H9 (cell line): Measurements from ENCODE around the gene RDH13. TPM values are rescaled to one million over a fixed set of nuclear protein-coding genes. Genes with fewer than 3 reads are reported as not detected.
"Not testable (repeated sequence)": the region's sequence is repeated elsewhere in the genome, so short reads cannot be mapped to it uniquely, and the experiment has no call there.

Experiments used
- DNase-seq: peaks from one replicate; pipeline ENCODE4 v3.0.0-alpha.2; 2017
- H2AFZ ChIP-seq: one replicate; pipeline ENCODE4 v1.6.1; 2013; ENCODE audit warnings: mild to moderate bottlenecking, low read length, control low read depth, moderate library complexity
- H2AK5ac ChIP-seq: 2 replicates; pipeline ENCODE4 v1.6.1; 2013; ENCODE audit warnings: low read length, control low read depth, mixed read lengths; ENCODE audit not compliant: insufficient read length
- H2BK120ac ChIP-seq: one replicate; pipeline ENCODE4 v1.6.1; 2013; ENCODE audit warnings: low read depth, mild to moderate bottlenecking, low read length, control low read depth, inconsistent platforms; ENCODE audit not compliant: poor library complexity, severe bottlenecking
- H2BK12ac ChIP-seq: 2 replicates; pipeline ENCODE4 v1.6.1; 2013; ENCODE audit warnings: low read length, control low read depth, mixed read lengths, low read depth; ENCODE audit not compliant: insufficient read length
- H2BK15ac ChIP-seq: 2 replicates; pipeline ENCODE4 v1.6.1; 2013; ENCODE audit warnings: low read depth, low read length, control low read depth
- H2BK20ac ChIP-seq: one replicate; pipeline ENCODE4 v1.6.1; 2013; ENCODE audit warnings: low read depth, mild to moderate bottlenecking, low read length, control low read depth, inconsistent platforms; ENCODE audit not compliant: poor library complexity, severe bottlenecking
- H2BK5ac ChIP-seq: 2 replicates; pipeline ENCODE4 v1.6.1; 2013; ENCODE audit warnings: low read length, control low read depth, mixed read lengths; ENCODE audit not compliant: insufficient read length
- H3K14ac ChIP-seq: 2 replicates; pipeline ENCODE4 v1.6.1; 2013; ENCODE audit warnings: low read length, control low read depth; ENCODE audit not compliant: insufficient read depth
- H3K18ac ChIP-seq: 2 replicates; pipeline ENCODE4 v1.6.1; 2013; ENCODE audit warnings: low read depth, mild to moderate bottlenecking, mixed read lengths, low read length, control low read depth; ENCODE audit not compliant: insufficient read length
- H3K23ac ChIP-seq: 2 replicates; pipeline ENCODE4 v1.6.1; 2013; ENCODE audit warnings: low read length, control low read depth, mixed read lengths, low read depth; ENCODE audit not compliant: insufficient read length
- H3K23me2 ChIP-seq: 2 replicates; pipeline ENCODE4 v1.6.1; 2013; ENCODE audit warnings: low read depth, mild to moderate bottlenecking, mixed read lengths, low read length, control low read depth; ENCODE audit not compliant: insufficient read length, poor library complexity, severe bottlenecking
- H3K27ac ChIP-seq: 2 replicates; pipeline ENCODE4 v1.5.1; 2013; ENCODE audit warnings: low read length, control low read depth, mixed read lengths, low read depth; ENCODE audit not compliant: insufficient read length
- H3K27me3 ChIP-seq: 2 replicates; pipeline ENCODE4 v1.6.1; 2013; ENCODE audit warnings: low read length, control low read depth, inconsistent platforms; ENCODE audit not compliant: insufficient read depth
- H3K4ac ChIP-seq: 2 replicates; pipeline ENCODE4 v1.6.1; 2013; ENCODE audit warnings: low read depth, mild to moderate bottlenecking, control low read depth, inconsistent platforms, low read length, moderate library complexity
- H3K4me1 ChIP-seq: 2 replicates; pipeline ENCODE4 v1.6.1; 2013; ENCODE audit warnings: low read length, control low read depth, inconsistent platforms; ENCODE audit not compliant: insufficient read depth
- H3K4me2 ChIP-seq: 2 replicates; pipeline ENCODE4 v1.6.1; 2013; ENCODE audit warnings: low read length, control low read depth, mixed read lengths; ENCODE audit not compliant: insufficient read length, insufficient read depth
- H3K56ac ChIP-seq: 2 replicates; pipeline ENCODE4 v1.6.1; 2013; ENCODE audit warnings: low read depth, mild to moderate bottlenecking, mixed read lengths, low read length, control low read depth; ENCODE audit not compliant: insufficient read length
- H3K79me1 ChIP-seq: 2 replicates; pipeline ENCODE4 v1.6.1; 2013; ENCODE audit warnings: low read depth, mild to moderate bottlenecking, moderate library complexity, low read length, control low read depth, inconsistent platforms; ENCODE audit not compliant: insufficient read depth, poor library complexity, severe bottlenecking
- H3K79me2 ChIP-seq: 2 replicates; pipeline ENCODE4 v1.6.1; 2013; ENCODE audit warnings: low read length, control low read depth, inconsistent platforms; ENCODE audit not compliant: insufficient read depth
- H3K9ac ChIP-seq: 2 replicates; pipeline ENCODE4 v1.6.1; 2013; ENCODE audit warnings: low read length, control low read depth, mixed read lengths; ENCODE audit not compliant: insufficient read length; ENCODE audit errors: extremely low read depth
- H3K9me3 ChIP-seq: one replicate; pipeline ENCODE4 v1.6.1; 2013; ENCODE audit warnings: low read depth, low read length, inconsistent platforms; ENCODE audit not compliant: control insufficient read depth
- H3T11ph ChIP-seq: one replicate; pipeline ENCODE4 v1.6.1; 2013; ENCODE audit warnings: mild to moderate bottlenecking, low read length, control low read depth, inconsistent platforms
- H4K20me1 ChIP-seq: one replicate; pipeline ENCODE4 v1.6.1; 2013; ENCODE audit not compliant: control insufficient read depth, insufficient read length, insufficient read depth
- H4K5ac ChIP-seq: 2 replicates; pipeline ENCODE4 v1.6.1; 2013; ENCODE audit warnings: low read depth, mild to moderate bottlenecking, mixed read lengths, low read length, control low read depth; ENCODE audit not compliant: insufficient read length
- H4K8ac ChIP-seq: replicated peaks from 2 replicates; pipeline ENCODE4 v1.6.1; 2013; ENCODE audit warnings: low read length, control low read depth, mixed read lengths, low read depth; ENCODE audit not compliant: insufficient read length
- H4K91ac ChIP-seq: 2 replicates; pipeline ENCODE4 v1.6.1; 2013; ENCODE audit warnings: low read depth, mild to moderate bottlenecking, moderate library complexity, mixed read lengths, low read length, control low read depth; ENCODE audit not compliant: insufficient read length
- H3K27ac Mint-ChIP-seq, 3 experiments: 2 replicates in 2 of 3; 3 replicates in 1 of 3; pipeline ENCODE4 v1.8.0; 2020 to 2021; ENCODE audit warnings: mixed read lengths in 3 of 3, mild to moderate bottlenecking in 1 of 3, moderate library complexity in 1 of 3
- H3K27me3 Mint-ChIP-seq: 2 replicates; pipeline ENCODE4 v1.8.0; 2021; ENCODE audit warnings: low read depth, mild to moderate bottlenecking, moderate library complexity, mixed read lengths
- H3K36me3 Mint-ChIP-seq, 3 experiments: 2 replicates in 2 of 3; 3 replicates in 1 of 3; pipeline ENCODE4 v1.8.0; 2020 to 2021; ENCODE audit warnings: low read depth in 3 of 3, mixed read lengths in 3 of 3; ENCODE audit not compliant: insufficient read depth in 1 of 3
- H3K4me1 Mint-ChIP-seq, 2 experiments: 2 replicates each; pipeline ENCODE4 v1.8.0; 2020; ENCODE audit warnings: mixed read lengths in 2 of 2
- H3K4me3 Mint-ChIP-seq, 2 experiments: 2 replicates in 1 of 2; 3 replicates in 1 of 2; pipeline ENCODE4 v1.8.0; 2020 to 2021; ENCODE audit warnings: mild to moderate bottlenecking in 2 of 2, mixed read lengths in 2 of 2, moderate library complexity in 1 of 2
- H3K9me3 Mint-ChIP-seq, 2 experiments: 2 replicates in 1 of 2; 3 replicates in 1 of 2; pipeline ENCODE4 v1.8.0; 2020; ENCODE audit warnings: mild to moderate bottlenecking in 2 of 2, mixed read lengths in 2 of 2, moderate library complexity in 1 of 2
- WGBS: extraction: QIAGEN DNeasy Blood & Tissue Kit; methylation state at CpG from one replicate; pipeline ENCODE4 v1.1.7; 2013; ENCODE audit warnings: missing lambda C conversion rate, low lambda C conversion rate, mixed read lengths; ENCODE audit not compliant: insufficient read length; ENCODE audit errors: extremely low coverage; 5-methylcytosine and 5-hydroxymethylcytosine counted together
- total RNA-seq: library from RNA; stranded (reverse); gene quantifications from 2 replicates; pipeline ENCODE4 v1.2.1, GENCODE V29; 2021
- TF ChIP-seq, protein P1 (sequence below): fragments of 200-600 bp; sonication (generic); conservative IDR thresholded peaks from 3 replicates; pipeline ENCODE4 v1.8.0; 2021; ENCODE audit warnings: antibody characterized with exemption, mild to moderate bottlenecking

Gene RDH13
- total RNA-seq, 1 experiment from 2014 or later: 21.5 TPM

DNA sequence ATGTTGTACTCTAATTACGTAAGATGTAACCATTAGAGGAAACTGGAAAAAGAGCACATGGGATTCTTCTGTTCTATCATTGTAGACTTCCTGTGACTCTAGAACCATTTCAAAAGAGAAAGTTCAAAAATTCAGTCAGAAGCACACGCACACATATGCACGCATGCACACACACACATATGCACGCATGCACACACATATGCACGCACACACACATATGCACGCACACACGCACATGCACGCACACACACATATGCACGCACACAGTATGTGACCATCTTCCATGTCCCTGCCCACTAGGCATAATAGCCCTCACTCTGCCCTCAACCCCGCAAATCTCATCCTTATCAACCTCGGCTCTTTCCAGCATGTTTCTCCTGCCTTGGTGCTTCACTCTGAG, 38.8 kb downstream of the RDH13 start:
- peaks cover 5 to 36% (median 15%) of the 10 kb centered on the region in 3 experiments for H3K36me3 Mint-ChIP-seq
- H3K4me2 ChIP-seq: no peak overlapping the region
- H3K4ac ChIP-seq: no peak overlapping the region
- no peak for DNase-seq
- no peak overlapping the region for H3K23ac ChIP-seq
- no peak overlapping the region for H2BK15ac ChIP-seq
- H3K27ac Mint-ChIP-seq: no peak overlapping the region
- peaks cover 21% of the 10 kb centered on the region; the same call in 1 of the 2 replicates for H3K79me2 ChIP-seq
- no peaks in the 10 kb centered on the region for H3K9me3 ChIP-seq
- no peaks in the 10 kb centered on the region for H4K20me1 ChIP-seq
- no peak overlapping the region for H3K4me3 Mint-ChIP-seq
- WGBS: no CpG with 5 or more reads among the region's 11 CpGs
- H4K91ac ChIP-seq: no peak overlapping the region
- peaks cover 7 to 71% of the 10 kb centered on the region in 2 experiments for H3K9me3 Mint-ChIP-seq
- no peak overlapping the region for H2AFZ ChIP-seq
- H2BK20ac ChIP-seq: no peak overlapping the region
- no peak overlapping the region for H2BK5ac ChIP-seq
- H3K18ac ChIP-seq: no peak overlapping the region
- H3T11ph ChIP-seq: no peak overlapping the region
- no peak overlapping the region for H2AK5ac ChIP-seq
- H4K5ac ChIP-seq: no peak overlapping the region
- H2BK12ac ChIP-seq: no peak overlapping the region
- TF ChIP-seq, protein P1, sequence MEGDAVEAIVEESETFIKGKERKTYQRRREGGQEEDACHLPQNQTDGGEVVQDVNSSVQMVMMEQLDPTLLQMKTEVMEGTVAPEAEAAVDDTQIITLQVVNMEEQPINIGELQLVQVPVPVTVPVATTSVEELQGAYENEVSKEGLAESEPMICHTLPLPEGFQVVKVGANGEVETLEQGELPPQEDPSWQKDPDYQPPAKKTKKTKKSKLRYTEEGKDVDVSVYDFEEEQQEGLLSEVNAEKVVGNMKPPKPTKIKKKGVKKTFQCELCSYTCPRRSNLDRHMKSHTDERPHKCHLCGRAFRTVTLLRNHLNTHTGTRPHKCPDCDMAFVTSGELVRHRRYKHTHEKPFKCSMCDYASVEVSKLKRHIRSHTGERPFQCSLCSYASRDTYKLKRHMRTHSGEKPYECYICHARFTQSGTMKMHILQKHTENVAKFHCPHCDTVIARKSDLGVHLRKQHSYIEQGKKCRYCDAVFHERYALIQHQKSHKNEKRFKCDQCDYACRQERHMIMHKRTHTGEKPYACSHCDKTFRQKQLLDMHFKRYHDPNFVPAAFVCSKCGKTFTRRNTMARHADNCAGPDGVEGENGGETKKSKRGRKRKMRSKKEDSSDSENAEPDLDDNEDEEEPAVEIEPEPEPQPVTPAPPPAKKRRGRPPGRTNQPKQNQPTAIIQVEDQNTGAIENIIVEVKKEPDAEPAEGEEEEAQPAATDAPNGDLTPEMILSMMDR: no peak
- no peak overlapping the region for H3K27ac ChIP-seq
- peaks cover 7% of the 10 kb centered on the region for H3K79me1 ChIP-seq
- no peaks in the 10 kb centered on the region for H3K4me1 ChIP-seq
- H3K27me3 ChIP-seq: no peaks in the 10 kb centered on the region
- no peak overlapping the region for H3K14ac ChIP-seq
- no peak overlapping the region for H3K9ac ChIP-seq
- no peak overlapping the region for H3K56ac ChIP-seq
- no peaks in the 10 kb centered on the region; the same call in 1 of the 2 replicates for H3K27me3 Mint-ChIP-seq
- no peak overlapping the region for H2BK120ac ChIP-seq
- H3K23me2 ChIP-seq: no peaks in the 10 kb centered on the region
- no peak overlapping the region for H4K8ac ChIP-seq
- H3K4me1 Mint-ChIP-seq: no peaks in the 10 kb centered on the region

DNA sequence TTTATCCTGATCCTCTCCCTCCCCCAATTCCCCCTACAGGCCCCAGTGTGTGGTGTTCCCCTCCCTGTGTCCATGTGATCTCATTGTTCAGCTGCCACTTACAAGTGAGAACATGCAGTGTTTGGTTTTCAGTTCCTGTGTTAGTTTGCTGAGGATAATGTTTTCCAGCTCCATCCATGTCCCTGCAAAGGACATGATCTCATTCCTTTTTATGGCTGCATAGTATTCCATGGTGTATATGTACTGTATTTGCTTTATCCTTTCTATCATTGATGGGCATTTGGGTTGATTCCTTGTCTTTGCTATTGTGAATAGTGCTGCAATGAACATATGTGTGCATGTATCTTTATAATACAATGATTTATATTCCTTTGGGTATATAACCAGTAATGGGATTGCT, 42.6 kb downstream of the RDH13 start:
- not testable (repeated sequence) for H4K8ac ChIP-seq, H3K18ac ChIP-seq, H3K9me3 ChIP-seq, H3K14ac ChIP-seq, H4K5ac ChIP-seq, H3K79me1 ChIP-seq, H3K9ac ChIP-seq, H2BK12ac ChIP-seq, H2BK5ac ChIP-seq, H2BK15ac ChIP-seq, H2BK20ac ChIP-seq, H3K4ac ChIP-seq, H3K56ac ChIP-seq, H2AK5ac ChIP-seq, H3T11ph ChIP-seq, H3K27me3 ChIP-seq, H3K4me1 ChIP-seq, H4K91ac ChIP-seq, H3K4me3 Mint-ChIP-seq, H3K23ac ChIP-seq, H2BK120ac ChIP-seq, H3K27ac Mint-ChIP-seq, H2AFZ ChIP-seq, H3K23me2 ChIP-seq, H3K27ac ChIP-seq, H3K4me1 Mint-ChIP-seq, H3K27me3 Mint-ChIP-seq, H3K4me2 ChIP-seq, DNase-seq, H4K20me1 ChIP-seq
- peaks cover 0 to 64% (median 12%) of the 10 kb centered on the region in 3 experiments; a peak in 6 of 7 replicates for H3K36me3 Mint-ChIP-seq
- peaks cover 5 to 77% of the 10 kb centered on the region in 2 experiments; a peak in 4 of 5 replicates for H3K9me3 Mint-ChIP-seq
- H3K79me2 ChIP-seq: peaks cover 30% of the 10 kb centered on the region
